Type B pancreatic cell (in vitro differentiated cells): ENCODE results near the gene NCSTN. TPM values are rescaled to one million over a fixed set of nuclear protein-coding genes. Genes with fewer than 3 reads are reported as not detected.
A peak's percentile ranks its signal among the peaks of the same experiment; 100 is the strongest.

Experiments
- DNase-seq: peaks from one replicate; pipeline ENCODE4 v3.0.0; 2021; ENCODE audit warnings: mixed read lengths; ENCODE audit not compliant: unreplicated experiment; ENCODE audit errors: extremely low spot score
- H3K27ac Mint-ChIP-seq: 2 replicates; pipeline ENCODE4 v1.8.0; 2021; ENCODE audit warnings: mild to moderate bottlenecking, mixed read lengths
- H3K27me3 Mint-ChIP-seq: 2 replicates; pipeline ENCODE4 v1.8.0; 2021; ENCODE audit warnings: mixed read lengths
- H3K36me3 Mint-ChIP-seq: 2 replicates; pipeline ENCODE4 v1.8.0; 2021; ENCODE audit warnings: mixed read lengths
- H3K4me1 Mint-ChIP-seq: one replicate; pipeline ENCODE4 v1.8.0; 2021; ENCODE audit warnings: mixed read lengths; ENCODE audit not compliant: unreplicated experiment
- H3K4me3 Mint-ChIP-seq: 2 replicates; pipeline ENCODE4 v1.8.0; 2021; ENCODE audit warnings: mild to moderate bottlenecking, mixed read lengths
- H3K9me3 Mint-ChIP-seq: 2 replicates; pipeline ENCODE4 v1.8.0; 2021; ENCODE audit warnings: mixed read lengths
- CTCF ChIP-seq: fragments of 200-600 bp; sonication (generic); conservative IDR thresholded peaks from 2 replicates; pipeline ENCODE4 v1.5.0; 2021; ENCODE audit warnings: antibody characterized with exemption, mild to moderate bottlenecking
- total RNA-seq: library from RNA; stranded (reverse); gene quantifications from 2 replicates; pipeline ENCODE4 v1.2.1, GENCODE V29; 2021; ENCODE audit warnings: low replicate concordance

The NCSTN gene
- total RNA-seq, 1 donor from 2014 or later: 104 TPM

- H3K27me3 Mint-ChIP-seq: no peaks in the 10 kb centered on the region
- H3K4me3 Mint-ChIP-seq: no peak overlapping the region
- peaks cover 36% of the 10 kb centered on the region for H3K36me3 Mint-ChIP-seq
- DNase-seq: peak; percentile 18
- no peak for TF ChIP-seq CTCF
- no peak overlapping the region for H3K27ac Mint-ChIP-seq
- peaks cover 15% of the 10 kb centered on the region for H3K4me1 Mint-ChIP-seq
- H3K9me3 Mint-ChIP-seq: no peaks in the 10 kb centered on the region
These were observed 16.5 kb downstream of the NCSTN start for GRCh38 chr1:160359559-160360226.

DNA sequence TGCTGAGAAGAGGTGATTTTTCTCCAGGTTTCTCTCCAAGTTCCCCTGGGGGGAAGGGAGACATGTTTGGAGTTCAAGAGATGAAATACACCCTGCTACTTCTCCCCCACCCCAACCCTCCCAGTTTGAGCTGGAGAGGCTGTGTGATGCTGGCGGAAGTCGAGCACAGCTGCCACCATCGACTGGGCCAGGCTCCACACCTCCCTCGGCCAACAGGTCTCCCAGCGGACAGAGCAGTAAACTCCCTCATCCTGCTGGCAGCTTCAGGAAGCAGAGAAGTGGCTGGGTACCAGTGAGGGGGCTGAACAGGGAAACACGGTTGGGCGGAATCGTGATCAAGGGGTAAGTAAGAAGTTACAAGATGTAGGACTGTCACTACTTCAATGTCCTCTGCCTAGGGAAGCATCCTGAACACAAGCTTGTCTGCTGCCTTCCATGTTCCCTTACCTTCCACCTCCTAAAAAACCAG lies 17.1 kb downstream of the NCSTN start:
- Mint-ChIP-seq H3K36me3 (peaks cover 34% of the 10 kb centered on the region), H3K4me3 (no peak overlapping the region), H3K4me1 (peaks cover 15% of the 10 kb centered on the region), H3K27me3 (no peaks in the 10 kb centered on the region), H3K27ac (no peak overlapping the region), H3K9me3 (no peaks in the 10 kb centered on the region)
- peak; percentile 47 for DNase-seq
- no peak for TF ChIP-seq CTCF

DNA sequence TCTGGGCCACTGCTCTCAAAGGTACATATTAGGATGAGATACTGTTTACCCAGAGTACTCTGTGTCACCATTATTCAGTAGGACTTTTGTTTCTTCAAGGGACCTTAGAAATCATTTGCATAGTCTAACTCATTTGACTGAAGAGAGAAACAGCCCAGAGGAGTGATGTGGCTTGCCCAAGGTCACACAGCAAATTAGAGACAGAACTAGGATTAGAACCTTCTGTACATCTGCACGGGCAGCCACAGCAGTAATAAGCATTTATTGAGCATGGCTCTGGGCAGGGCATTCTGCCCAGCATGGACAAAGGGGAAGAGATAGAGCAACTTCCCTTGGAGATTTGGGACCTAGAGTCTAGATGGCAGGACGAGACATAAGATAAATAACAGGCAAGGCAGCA lies 18.0 kb downstream of the NCSTN start:
- H3K36me3 Mint-ChIP-seq: peaks cover 32% of the 10 kb centered on the region
- H3K27ac Mint-ChIP-seq: no peak overlapping the region
- H3K27me3 Mint-ChIP-seq: no peaks in the 10 kb centered on the region
- H3K9me3 Mint-ChIP-seq: no peaks in the 10 kb centered on the region
- no peak overlapping the region for H3K4me3 Mint-ChIP-seq
- H3K4me1 Mint-ChIP-seq: peaks cover 15% of the 10 kb centered on the region
- TF ChIP-seq CTCF: no peak
- DNase-seq: peak; percentile 32

DNA sequence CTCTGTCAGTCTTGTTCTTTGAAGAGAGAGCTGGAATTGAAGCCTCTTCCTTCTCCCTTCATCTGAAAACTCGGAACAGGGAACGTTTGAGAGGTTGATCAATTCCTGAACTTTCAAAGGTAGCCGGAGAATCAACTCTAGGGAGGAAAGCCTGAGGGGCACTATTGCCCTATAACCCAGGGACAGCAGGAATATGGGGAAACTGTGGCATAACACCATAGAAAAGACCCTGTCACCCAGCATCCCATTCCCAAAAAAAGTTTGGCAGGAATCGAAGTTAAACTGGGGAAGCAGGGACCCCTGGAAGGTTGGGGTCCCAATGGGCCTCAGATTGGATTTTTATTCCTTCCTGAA lies 18.6 kb downstream of the NCSTN start:
- H3K4me1 Mint-ChIP-seq: peaks cover 15% of the 10 kb centered on the region
- no peak overlapping the region for H3K4me3 Mint-ChIP-seq
- TF ChIP-seq CTCF: no peak
- H3K27me3 Mint-ChIP-seq: no peaks in the 10 kb centered on the region
- no peak for DNase-seq
- peaks cover 31% of the 10 kb centered on the region for H3K36me3 Mint-ChIP-seq
- H3K9me3 Mint-ChIP-seq: no peaks in the 10 kb centered on the region
- peak overlapping the region; percentile 58 for H3K27ac Mint-ChIP-seq

DNA sequence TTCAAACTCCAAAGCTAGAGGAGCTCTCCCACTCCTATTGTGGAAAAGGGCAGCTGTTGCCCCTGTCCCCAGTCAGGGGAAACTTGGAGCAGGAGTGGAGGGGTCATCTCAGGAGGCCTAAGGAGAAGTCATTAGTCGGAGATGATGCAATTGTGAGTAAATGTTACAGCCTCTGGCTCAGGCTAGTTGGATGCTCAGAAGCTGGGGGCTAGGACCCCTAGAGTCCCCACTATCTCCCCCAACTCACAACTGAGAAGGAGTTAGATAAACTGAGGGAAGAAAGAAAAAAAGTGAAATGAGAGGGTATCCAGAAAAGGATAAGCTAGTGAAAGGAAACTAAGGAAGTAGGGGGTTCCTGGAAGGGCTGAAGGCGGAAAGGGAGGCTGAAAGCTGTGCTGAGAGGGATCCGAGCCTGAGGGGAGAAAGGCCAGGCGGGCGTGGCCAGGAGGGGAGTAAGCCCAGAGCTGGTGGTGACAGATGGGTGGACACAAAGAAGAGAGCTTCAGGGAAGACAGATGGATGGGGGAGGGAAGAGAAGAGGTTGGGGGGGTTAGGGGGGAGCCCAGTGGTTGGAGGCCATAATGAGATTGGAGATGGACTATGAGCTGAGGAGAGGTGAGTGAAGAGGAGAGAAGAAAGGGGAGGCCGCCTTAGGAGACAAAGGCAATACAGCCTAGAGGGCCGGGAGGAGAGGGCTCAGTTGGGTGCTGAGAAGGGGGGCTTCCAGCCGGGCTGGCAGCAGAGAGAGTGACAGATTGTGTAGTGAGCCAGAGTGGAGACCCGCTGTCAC lies 19.2 kb downstream of the NCSTN start:
- Mint-ChIP-seq H3K4me3 (peak overlapping the region; percentile 58), H3K4me1 (peaks cover 15% of the 10 kb centered on the region), H3K36me3 (peaks cover 25% of the 10 kb centered on the region), H3K9me3 (no peaks in the 10 kb centered on the region), H3K27ac (peak overlapping the region; percentile 58), H3K27me3 (peaks cover 1% of the 10 kb centered on the region)
- DNase-seq: no peak
- no peak for TF ChIP-seq CTCF
